ENCODE measurements around the gene ARL5A.

ARL5A gene

GRCh38 chr2:151756820-151757219 lies 71.4 kb downstream of the ARL5A start:
- no peaks in the 10 kb centered on the region for H3K36me3 Mint-ChIP-seq (ENCODE audit: low read depth)
- no peaks in the 10 kb centered on the region for H3K4me1 Mint-ChIP-seq (ENCODE audit: low read depth)
- no peak overlapping the region for H3K27ac Mint-ChIP-seq
- no peak overlapping the region for H3K4me3 Mint-ChIP-seq
- H3K27me3 Mint-ChIP-seq (ENCODE audit: low read depth) = no peaks in the 10 kb centered on the region
- H3K9me3 Mint-ChIP-seq = no peaks in the 10 kb centered on the region

GRCh38 chr2:151754253-151754897 lies 73.8 kb downstream of the ARL5A start:
- no peaks in the 10 kb centered on the region for H3K27me3 Mint-ChIP-seq (ENCODE audit: low read depth)
- H3K27ac Mint-ChIP-seq = no peak overlapping the region
- H3K9me3 Mint-ChIP-seq = no peaks in the 10 kb centered on the region
- H3K4me1 Mint-ChIP-seq (ENCODE audit: low read depth) = no peaks in the 10 kb centered on the region
- no peak overlapping the region for H3K4me3 Mint-ChIP-seq
- H3K36me3 Mint-ChIP-seq (ENCODE audit: low read depth) = no peaks in the 10 kb centered on the region

- Mint-ChIP-seq H3K4me3 (no peak overlapping the region), H3K27ac (no peak overlapping the region), H3K4me1 (ENCODE audit: low read depth) (no peaks in the 10 kb centered on the region), H3K36me3 (ENCODE audit: low read depth) (no peaks in the 10 kb centered on the region), H3K9me3 (no peaks in the 10 kb centered on the region), H3K27me3 (ENCODE audit: low read depth) (no peaks in the 10 kb centered on the region)
Measured at GRCh38 chr2:151753540-151753939, 74.7 kb downstream of the ARL5A start.

Measured in T-helper 1 cell treated with Interleukin-12 subunit alpha and Interleukin-12 subunit beta and Interleukin-4 antibody, amounts not matched to agents 30 μg/mL and 1 μg/mL, for 36 hours (primary cell).